NCI-H1417 (cell line): ENCODE data around the gene ACTG1.
"Not testable (repeated sequence)": the region's sequence is repeated elsewhere in the genome, so short reads cannot be mapped to it uniquely, and the experiment has no call there.

Experiments used
- DNase-seq, 3 experiments: peaks; one replicate each; lab custom pipeline; 2025; lab: John Stamatoyannopoulos, UW

Gene ACTG1

GRCh38 chr17:81533339-81534141, 20.9 kb upstream of the ACTG1 start:
- DNase-seq, result peak in 1 of 3 experiments; percentile 22

- no peak for DNase-seq
Measured at GRCh38 chr17:81532490-81533287, 20.1 kb upstream of the ACTG1 start.

GRCh38 chr17:81531998-81532404, 19.4 kb upstream of the ACTG1 start:
- not testable (repeated sequence) for DNase-seq

GRCh38 chr17:81531013-81531412, 18.4 kb upstream of the ACTG1 start:
- DNase-seq, result not testable (repeated sequence)

- DNase-seq, result no peak
Measured at GRCh38 chr17:81529437-81529803, 16.8 kb upstream of the ACTG1 start.

GRCh38 chr17:81528651-81529436, 16.2 kb upstream of the ACTG1 start:
- peak; percentile 61 to 78 (median 70) for DNase-seq

- no peak for DNase-seq
Measured at GRCh38 chr17:81528384-81528650, 15.7 kb upstream of the ACTG1 start.

GRCh38 chr17:81527591-81528383, 15.2 kb upstream of the ACTG1 start, which contains the start of gene FSCN2:
FSCN2 (plus strand) TSS chr17:81528377; CDS start chr17:81528532, 155 bp downstream.
- DNase-seq, result peak in 2 of 3 experiments; percentile 46 to 47

- no peak for DNase-seq
Measured at GRCh38 chr17:81526662-81527571, 14.3 kb upstream of the ACTG1 start.

GRCh38 chr17:81524865-81525159, 12.2 kb upstream of the ACTG1 start:
- no peak for DNase-seq

GRCh38 chr17:81524039-81524864, 11.7 kb upstream of the ACTG1 start:
- peak in 2 of 3 experiments; percentile 33 to 70 for DNase-seq

GRCh38 chr17:81523402-81524038, 10.9 kb upstream of the ACTG1 start:
- peak in 2 of 3 experiments; percentile 70 to 84 for DNase-seq

- no peak for DNase-seq
Measured at GRCh38 chr17:81522491-81523401, 10.1 kb upstream of the ACTG1 start.

- peak in 1 of 3 experiments; percentile 11 for DNase-seq
Measured at GRCh38 chr17:81520021-81520901, 7.7 kb upstream of the ACTG1 start.

- peak; percentile 57 to 73 (median 65) for DNase-seq
Measured at GRCh38 chr17:81519284-81520020, 6.9 kb upstream of the ACTG1 start.

- peak; percentile 33 to 49 (median 47) for DNase-seq
Measured at GRCh38 chr17:81518785-81519283, 6.2 kb upstream of the ACTG1 start.
